Measurements from ENCODE around the gene TRIM45.
A peak's percentile ranks its signal among the peaks of the same experiment; 100 is the strongest.
"Not testable (repeated sequence)": the region's sequence is repeated elsewhere in the genome, so short reads cannot be mapped to it uniquely, and the experiment has no call there.

TRIM45 gene

DNA sequence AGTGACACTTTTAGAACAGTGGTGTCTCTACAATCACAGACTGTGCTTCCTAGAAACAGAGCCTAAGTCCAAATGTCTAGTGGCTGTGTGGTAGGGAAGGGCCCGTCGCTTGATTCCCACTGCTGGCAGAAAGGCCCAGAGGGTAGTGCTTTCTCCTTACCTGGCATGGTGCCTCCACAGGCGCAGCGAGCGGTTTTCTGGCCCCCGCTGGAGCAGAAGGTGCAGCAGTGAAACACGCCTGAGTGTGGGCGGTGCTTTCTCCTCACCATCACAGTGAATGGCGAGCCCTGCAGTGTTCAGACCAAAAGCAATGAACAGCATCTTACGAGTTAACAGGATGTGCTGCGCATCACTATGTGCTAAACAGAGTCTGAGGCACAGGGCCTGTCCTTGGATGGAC lies 8.3 kb downstream of the TRIM45 start:
- H3K4me3 ChIP-seq (ENCODE audit: low read length) = no peak overlapping the region
- TF ChIP-seq CTCF (conservative IDR thresholded peaks at IDR 0.05; ENCODE audit: low read length) = no peak
- no peak for DNase-seq (ENCODE audit: low read depth)

DNA sequence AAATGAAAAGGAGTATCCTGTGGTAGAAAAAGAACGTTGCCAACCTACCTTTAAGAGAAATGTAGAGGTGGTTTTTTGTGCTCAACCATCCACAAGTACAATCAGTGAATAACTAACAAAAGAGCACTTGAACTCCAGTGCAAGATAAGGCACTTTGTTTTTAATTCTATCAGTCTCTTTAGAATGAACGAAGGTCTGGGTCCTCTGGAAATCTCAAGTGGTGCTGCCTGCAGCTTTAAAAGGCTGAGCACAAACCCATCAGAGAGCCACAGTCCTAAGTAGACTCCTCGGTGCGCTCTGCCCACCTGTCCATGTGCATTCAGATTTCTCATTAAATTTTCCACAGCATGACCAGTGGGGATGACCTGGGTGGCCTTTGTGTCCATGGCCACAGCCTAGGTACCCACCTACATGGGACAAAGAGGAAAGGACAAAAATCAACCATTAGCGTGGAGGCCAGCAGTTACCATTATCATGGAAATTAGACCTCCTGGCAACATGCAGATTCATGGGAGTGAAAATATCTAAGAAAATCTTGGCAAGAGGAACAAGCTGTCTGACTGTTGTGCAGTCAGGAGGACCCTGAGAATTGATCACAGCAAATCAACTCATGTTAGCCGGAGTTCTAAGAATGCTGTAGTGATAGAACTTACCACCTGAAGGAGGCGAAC lies 9.4 kb downstream of the TRIM45 start:
- no peak for TF ChIP-seq CTCF (conservative IDR thresholded peaks at IDR 0.05; ENCODE audit: low read length)
- DNase-seq (ENCODE audit: low read depth) = no peak
- no peak overlapping the region for H3K4me3 ChIP-seq (ENCODE audit: low read length)

GRCh38 chr1:117110774-117111173 lies 10.8 kb downstream of the TRIM45 start:
- DNase-seq (ENCODE audit: low read depth) = no peak
- no peak for TF ChIP-seq CTCF (conservative IDR thresholded peaks at IDR 0.05; ENCODE audit: low read length)
- no peak overlapping the region for H3K4me3 ChIP-seq (ENCODE audit: low read length)

DNA sequence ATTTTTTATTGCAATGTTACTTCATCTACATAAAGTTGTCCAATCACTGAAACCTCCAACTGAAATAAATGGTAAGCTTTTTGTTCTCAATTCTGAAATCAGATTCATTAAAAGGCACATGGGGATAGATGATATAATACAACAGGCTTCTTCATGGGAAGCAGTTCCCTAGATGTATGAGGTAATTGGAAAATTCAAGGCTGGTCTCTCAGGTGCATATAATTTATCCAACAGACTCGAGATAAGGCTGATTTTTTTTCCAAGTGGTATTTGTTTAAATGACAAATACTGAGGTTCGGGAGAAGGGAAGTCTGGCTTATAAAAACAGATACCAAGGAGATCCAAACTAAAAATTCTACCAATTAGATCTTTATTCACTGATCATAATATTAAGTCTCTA lies 14.2 kb downstream of the TRIM45 start:
- H3K4me3 ChIP-seq (ENCODE audit: low read length) = no peak overlapping the region
- TF ChIP-seq CTCF (conservative IDR thresholded peaks at IDR 0.05; ENCODE audit: low read length) = no peak
- DNase-seq (ENCODE audit: low read depth) = no peak

- TF ChIP-seq CTCF (conservative IDR thresholded peaks at IDR 0.05; ENCODE audit: low read length) = no peak
- no peak overlapping the region for H3K4me3 ChIP-seq (ENCODE audit: low read length)
- DNase-seq (ENCODE audit: low read depth) = no peak
These were observed 15.1 kb downstream of the TRIM45 start for GRCh38 chr1:117106478-117106877.

DNA sequence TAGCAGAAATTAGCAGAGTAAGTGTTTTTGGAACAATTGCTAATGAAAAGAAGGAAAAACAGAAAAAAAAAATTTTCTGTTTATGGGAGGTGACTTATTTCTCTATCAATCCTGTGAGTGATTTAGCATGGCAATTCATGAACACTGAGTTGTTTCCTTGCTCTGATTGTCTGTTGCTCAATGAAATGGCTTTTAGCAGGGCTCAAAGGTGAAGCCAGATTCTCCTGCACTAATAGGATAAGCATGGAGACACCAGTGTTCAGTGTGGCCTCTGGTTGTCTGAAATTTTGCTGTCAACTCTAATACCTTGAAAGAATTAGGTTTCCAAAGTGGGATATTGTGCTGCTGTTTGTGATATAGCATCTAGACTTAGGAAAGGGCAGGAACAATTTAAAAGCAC lies 15.8 kb downstream of the TRIM45 start:
- no peak overlapping the region for H3K4me3 ChIP-seq (ENCODE audit: low read length)
- no peak for DNase-seq (ENCODE audit: low read depth)
- TF ChIP-seq CTCF (conservative IDR thresholded peaks at IDR 0.05; ENCODE audit: low read length) = no peak

DNA sequence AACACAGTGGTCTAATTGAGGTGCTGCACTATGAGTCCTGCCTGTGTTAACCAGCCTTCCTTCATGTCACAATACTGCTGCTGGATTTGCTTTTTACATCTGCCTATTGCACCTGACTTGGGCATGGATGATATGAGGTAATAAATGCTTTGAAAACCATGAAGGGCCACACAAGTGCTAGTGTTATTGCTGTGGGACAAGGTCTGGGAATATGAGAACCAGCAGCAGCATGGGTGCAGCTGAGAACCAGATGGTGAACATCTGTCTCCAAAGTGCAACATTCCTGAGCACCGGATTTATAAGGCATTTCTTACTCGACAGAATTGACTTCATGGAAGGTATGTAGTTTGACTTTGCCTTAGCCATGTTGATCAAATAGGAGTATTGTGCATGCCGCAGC lies 16.6 kb downstream of the TRIM45 start:
- peak; percentile 78 for DNase-seq (ENCODE audit: low read depth)
- H3K4me3 ChIP-seq (ENCODE audit: low read length) = no peak overlapping the region
- no peak for TF ChIP-seq CTCF (conservative IDR thresholded peaks at IDR 0.05; ENCODE audit: low read length)

DNA sequence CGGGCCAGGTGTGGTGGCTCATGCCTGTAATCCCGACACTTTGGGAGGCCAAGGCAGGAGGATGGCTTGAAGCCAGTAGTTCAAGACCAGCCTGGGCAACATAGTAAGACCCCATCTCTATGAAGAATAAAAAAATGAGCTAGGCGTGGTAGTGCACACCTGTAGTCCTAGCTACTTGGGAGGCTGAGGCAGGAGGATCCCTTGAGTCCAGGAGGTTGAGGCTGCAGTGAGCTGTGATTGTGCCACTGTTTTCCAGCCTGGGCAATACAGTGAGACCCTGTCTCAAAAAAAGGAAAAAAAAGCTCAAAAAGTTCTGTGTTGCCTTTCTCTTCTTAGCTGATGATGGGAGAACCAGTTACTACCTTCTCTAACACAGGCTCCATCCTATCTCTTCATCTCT lies 19.7 kb downstream of the TRIM45 start:
- DNase-seq (ENCODE audit: low read depth); H3K4me3 ChIP-seq (ENCODE audit: low read length): not testable (repeated sequence)

Data from AG10803 (cell line).